Embryonic facial prominence (tissue), 1 donor: Measurements from ENCODE around the gene PCNP.
"Not testable (repeated sequence)": the region's sequence is repeated elsewhere in the genome, so short reads cannot be mapped to it uniquely, and the experiment has no call there.

Experiments used
- DNase-seq: peaks from one replicate; pipeline ENCODE4 v3.0.0-alpha.2; 2016; ENCODE audit errors: extremely low spot score

PCNP gene

DNA sequence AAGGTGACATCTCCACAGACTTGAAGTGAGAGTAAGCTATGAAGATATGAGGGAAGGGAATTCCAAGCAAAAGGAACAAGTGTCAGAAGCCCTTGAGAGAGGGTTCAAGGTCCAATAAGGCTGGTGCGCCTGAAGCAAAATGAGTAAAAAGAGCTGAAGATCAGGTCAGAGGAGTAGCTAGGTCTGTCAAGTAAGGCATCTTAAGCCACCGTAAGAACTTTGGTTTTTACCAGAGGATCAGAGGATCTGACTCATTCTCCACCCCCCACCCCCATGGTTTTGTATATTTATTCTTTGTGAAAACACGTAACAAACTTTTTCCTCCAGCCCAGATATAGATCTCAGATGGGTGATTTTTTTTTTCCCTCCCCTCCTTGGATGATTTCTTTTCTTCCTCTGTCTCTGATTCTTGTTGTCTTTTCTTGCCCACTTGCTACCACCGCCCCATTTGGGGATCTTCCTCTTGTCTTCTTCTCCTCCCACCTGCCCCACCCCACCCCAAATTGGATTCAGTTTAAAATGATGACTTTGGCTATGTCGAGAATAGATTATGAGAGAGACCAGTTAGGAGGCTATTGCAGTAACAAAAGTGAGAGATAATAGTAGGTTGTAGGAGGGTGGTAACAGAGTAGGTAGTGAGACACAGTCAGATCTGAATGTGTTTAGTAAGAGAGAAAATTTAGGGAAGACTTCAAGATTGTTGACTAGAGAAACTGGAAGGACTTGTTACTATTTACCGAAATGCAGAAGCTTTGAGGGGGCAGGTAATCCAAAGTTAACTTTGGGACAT is 6.3 kb upstream of the PCNP start:
- no peak for DNase-seq

DNA sequence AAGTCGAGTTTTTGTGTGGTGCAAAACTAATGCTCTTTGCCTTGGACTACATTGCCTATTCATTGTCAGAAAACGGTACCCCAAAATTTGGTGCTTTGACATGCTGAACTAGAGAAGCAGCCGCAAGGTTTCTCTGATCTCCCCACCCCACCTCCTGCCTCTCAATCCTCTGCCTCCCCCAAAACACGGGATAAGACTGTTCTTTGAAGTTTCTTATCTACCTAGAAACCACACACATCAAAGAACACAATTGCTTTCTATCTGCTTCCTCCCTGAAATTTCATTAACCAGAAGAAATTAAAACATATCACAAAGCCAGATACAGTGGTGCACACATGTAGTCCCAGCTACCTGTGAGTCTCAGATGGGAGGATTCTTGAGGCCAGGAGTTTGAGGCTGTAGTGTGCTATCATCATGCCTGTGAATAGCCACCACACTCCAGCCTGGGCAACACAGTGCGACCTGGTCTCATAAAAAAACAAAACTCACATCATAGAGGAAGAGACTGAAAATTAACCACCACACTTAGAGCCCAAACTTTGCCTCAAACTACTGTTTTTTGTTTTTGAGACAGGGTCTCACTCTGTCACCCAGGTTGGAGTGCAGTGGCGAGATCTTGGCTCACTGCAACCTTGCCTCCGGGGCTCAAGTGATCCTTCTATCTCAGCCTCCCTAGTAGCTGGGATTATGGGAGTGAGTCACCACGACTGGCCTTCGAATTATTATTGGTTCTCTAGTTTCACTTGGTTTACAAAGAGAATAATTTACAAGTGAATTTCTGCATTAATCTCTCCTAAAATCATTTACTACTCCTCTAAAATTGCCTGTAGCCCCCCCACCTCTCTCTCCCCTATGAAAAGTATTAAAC is 2.7 kb upstream of the PCNP start:
- no peak for DNase-seq

DNA sequence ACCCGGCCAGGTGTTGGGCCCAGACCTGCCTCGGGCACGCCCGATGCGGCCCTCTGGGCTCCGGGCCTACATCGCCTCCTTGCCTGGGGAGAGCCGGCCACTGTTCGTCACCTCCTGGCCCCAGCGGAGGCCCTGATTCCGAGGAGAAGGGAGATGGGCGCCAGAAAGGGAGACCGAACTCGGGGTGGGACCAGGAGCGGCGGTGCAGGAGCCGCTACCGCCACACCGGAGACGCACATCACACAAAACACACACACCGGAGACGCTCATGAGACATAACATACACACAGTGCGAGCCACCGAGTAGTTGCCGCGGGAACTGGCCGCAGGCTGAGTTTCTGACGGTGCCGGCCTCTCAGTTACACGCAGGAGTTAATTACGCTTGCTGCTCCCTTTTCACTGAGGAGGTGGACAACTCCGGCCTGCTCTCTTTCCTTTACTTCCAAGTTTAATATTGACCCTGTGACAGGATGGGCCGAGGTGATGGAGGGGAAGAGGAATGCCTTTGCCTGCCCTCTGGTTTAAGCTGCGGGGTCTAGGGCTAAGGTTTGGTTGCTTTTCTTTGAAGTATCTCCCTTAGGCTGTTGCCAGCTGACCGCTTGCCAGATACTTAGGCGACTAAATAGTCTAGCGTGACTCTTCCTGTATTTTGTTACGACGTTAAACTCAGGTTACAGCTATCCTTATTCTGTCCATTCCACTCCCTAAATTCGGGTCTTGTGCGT is 570 bp downstream of the PCNP start:
- peak; percentile 20 for DNase-seq

DNA sequence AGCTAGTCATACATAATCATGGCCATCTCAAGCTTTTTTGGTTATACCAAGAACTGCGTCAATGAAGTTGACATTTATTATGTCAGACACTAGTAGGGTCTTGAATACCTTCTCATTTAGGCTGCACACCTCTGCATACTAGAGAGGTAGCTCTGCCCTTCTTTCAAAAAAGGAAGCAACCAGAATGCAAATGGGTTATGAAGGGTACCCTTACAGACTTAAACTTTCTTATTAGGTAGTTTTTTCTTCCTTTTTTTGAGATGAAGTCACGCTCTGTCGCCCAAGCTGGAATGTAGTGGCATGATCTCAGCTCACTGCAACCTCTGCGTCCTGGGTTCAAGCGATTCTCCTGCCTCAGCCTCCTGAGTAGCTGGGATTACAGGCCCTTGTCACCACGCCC is 3.3 kb downstream of the PCNP start:
- no peak for DNase-seq

DNA sequence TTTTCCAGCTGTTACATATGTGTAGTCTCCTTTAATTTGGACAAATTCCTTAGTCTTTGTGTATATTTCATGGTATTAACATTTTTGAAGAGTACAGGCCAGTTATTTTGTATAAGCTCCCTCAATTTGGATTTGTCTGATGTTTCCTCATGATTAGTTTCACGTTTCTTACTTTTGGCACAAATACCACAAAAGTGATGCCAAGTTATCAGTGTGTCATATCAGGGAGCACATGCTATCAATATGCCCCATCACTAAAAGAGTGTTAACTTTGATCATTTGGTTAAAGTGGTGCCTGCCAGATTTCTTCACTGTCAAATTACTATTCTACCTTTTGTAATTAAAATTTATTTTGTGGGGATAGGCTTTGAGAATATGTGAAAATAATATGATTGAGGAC is 14.6 kb downstream of the PCNP start:
- DNase-seq, result no peak

DNA sequence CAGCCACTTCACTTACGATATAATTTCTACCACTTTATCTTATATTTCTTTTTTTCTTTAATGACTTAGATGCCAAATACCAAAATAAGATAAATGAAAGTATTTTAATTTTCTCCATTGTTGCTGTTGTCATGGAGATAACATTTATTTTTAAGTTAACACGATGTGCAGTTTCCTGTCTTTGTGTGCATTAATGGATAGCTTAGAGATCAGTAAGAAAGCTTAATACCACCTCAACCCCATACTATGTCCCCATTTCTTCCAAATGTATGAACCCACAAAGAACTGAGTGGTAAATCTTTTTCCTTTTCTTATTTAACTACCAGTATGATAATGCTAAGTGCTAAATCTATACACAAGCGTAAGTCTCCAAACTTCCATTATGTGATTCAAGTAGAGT is 17.1 kb downstream of the PCNP start:
- no peak for DNase-seq

DNA sequence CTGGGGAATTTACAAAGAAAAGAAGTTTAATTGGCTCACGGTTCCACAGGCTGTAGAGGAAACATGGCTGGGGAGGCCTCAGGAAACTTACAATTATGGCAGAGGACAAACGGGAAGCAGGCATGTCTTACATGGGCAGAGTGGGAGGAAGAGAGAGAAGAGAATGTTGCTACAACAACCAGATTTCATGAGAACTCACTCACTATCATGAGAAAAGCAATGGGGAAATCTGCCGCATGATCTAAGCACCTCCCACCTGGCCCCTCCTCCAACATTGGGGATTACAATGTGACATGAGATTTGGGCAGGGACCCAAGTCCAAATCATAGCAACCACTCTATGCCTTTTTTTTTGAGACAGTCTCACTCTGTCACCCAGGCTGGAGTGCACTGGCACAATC is 28.8 kb downstream of the PCNP start:
- DNase-seq, result no peak

DNA sequence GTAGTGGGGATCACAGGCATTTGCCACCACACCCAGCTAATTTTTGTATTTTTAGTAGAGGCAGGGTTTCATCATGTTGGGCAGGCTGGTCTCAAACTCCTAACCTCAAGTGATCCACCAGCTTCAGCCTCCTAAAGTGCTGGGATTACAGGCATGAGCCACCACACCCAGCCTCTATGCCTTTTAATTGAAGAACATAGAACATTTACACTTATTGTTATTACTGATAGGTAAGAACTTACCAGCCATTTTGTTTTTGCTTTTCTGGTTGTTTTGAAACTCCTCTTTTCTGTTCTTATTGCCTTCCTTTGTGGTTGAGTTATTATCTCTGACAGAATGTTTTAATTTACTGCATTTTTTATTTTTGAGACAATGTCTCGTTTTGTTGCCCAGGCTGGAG is 29.2 kb downstream of the PCNP start:
- no peak for DNase-seq

DNA sequence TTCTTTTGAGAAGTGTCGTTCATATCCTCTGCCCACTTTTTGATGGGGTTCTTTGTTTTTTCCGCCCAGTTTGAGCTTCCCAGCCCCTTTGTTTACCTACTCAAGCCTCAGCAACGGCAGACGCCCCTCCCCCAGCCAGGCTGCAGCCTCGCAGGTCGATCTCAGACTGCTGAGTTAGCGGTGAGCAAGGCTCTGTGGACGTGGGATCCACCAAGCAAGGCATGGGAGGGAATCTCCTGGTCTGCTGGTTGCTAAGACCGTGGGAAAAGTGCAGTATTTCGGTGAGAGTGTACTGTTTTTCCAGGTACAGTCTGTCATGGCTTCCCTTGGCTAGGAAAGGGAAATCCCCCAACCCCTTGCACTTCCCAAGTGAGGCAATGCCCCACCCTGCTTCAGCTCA is 31.4 kb downstream of the PCNP start:
- not testable (repeated sequence) for DNase-seq

DNA sequence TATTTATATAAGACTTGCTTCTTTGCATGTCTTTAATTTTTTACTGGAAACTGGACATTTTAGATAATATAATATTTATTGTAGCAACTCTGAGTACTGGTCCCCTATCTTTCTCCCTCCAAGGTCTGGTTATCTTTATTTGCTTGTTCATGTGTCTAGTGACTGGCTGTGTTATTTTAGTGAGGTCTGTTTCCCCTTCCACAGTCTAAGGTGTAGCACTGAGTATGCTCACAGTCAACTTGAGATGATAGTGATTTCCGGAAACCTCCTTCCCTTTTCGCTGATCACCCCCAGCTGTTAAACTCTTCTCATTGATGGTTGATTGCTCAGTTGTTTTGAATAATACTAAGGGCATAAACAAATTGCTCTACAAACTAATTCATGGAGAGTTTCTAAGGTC is 37.0 kb downstream of the PCNP start:
- DNase-seq, result no peak

DNA sequence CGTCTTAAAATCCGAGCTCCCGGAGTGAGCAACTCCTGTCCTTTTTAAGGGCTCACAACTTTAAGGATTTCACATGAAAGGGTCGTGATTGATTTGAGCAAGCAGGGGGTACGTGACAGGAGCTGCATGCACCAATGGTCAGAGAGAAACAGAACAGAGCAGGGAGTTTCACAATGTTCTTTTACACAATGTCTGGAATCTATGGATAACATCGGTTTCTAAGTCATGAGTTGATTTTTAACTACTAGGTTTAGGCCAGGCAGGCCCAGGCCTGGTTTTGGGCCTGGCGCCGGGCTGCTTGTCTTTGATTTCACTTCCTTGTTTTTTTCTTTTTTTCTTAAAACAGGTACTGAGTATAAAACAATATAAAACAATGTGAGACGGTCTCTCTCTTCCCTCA is 39.0 kb downstream of the PCNP start:
- not testable (repeated sequence) for DNase-seq

DNA sequence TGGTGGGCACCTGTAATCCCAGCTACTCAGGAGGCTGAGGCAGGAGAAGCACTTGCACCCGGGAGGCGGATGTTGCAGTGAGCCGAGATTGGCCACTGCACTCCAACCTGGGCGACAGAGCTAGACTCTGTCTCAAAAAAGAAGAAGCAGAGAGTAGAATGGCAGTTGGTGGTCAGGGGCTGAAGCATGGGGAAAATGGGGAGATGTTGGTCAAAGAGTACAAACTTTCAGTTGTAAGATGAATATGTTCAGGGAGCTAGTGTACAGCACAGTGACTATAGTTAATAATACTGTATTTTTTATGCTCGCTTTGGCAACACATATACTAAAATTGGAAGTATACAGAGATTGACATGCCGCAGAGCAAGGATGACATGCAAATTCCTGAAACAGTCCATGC is 41.5 kb downstream of the PCNP start:
- no peak for DNase-seq

DNA sequence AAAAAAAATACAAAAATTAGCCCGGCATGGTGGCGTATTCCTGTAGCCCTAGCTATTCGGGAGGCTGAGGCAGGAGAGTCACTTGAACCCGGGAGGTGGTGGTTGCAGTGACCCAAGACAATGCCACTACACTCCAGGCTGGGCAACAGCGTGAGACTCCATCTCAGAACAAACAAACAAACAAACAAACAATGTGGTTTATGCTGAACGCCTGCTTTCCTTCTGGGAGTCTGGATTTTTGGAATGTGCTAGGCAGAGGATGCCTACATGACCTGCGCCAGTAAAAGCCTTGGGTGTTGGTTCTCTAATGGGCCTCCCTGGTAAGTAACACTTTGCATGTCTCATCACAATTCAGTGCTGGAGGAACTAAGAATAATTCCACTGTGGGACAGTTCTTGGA is 43.5 kb downstream of the PCNP start:
- no peak for DNase-seq

DNA sequence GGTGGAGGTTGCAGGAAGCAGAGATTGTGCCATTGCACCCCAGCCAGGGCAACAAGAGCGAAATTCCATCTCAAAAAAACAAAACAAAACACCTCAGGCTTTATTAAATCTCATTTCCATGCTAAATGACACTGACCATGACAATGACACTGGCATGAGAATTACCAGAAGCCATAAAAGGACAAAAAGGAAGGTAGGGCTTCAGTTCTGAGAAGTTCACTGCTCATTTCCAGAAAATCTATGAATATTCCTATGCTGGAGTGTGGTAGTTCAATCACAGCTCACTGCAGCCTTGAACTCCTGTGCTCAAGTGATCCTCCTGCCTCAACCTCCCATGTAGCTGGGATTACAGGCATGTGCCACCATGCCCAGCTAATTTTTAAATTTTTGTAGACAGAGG is 44.7 kb downstream of the PCNP start:
- no peak for DNase-seq

DNA sequence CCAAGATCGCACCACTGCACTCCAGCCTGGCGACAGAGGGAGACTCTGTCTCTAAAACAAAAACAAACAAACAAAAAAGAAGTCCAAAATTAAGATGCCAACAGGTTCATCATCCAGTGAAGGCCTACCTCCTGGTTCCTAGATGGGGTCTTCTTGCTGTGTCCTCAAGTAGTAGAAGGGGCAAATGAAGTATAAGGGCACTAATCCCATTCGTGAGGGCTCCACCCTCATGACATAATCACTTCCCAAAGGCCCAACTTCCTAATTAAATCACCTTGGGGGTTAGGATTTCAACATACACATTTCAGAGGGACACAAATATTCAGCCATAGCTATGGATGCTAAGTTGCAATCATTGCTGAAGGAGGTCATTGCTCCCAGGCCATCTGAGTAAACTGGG is 45.8 kb downstream of the PCNP start:
- DNase-seq, result no peak

DNA sequence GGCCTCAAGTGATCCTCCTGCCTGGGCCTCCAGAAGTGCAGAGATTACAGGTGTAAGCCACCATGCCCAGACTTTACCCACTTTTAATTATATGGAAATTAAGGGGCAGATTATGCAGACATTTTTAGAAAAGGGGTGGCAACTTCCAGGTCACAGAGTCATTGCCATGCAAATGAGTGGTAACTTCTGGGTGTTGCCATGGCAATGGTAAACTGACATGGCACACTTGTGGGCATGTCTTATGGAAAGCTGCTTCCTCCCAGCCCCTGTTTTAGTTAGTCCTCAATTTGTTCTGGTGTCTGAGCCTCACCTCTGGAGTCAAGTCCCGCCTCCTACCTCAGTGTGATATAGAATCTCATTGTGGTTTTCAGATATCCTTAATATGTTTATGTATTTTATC is 49.7 kb downstream of the PCNP start:
- DNase-seq, result no peak

DNA sequence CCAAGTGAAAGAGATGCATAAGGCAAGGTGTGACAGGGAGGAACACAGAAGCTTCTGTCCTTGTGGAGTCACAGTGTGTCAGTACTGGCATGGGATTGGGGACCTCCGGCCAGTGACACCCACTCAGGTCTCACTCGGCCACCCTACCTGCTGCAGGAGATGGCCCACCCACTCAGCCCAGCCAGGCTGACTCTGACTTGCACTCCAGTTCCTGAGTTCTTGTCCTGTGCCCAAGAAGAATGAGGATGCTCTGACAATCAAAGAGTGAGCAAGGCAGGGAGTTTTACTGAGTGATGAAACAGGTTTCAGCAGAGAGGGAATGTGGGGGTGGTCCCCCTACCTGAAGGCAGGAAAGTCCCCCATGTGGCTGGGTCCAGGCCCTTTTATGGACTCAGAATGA is 50.9 kb downstream of the PCNP start:
- DNase-seq, result no peak

DNA sequence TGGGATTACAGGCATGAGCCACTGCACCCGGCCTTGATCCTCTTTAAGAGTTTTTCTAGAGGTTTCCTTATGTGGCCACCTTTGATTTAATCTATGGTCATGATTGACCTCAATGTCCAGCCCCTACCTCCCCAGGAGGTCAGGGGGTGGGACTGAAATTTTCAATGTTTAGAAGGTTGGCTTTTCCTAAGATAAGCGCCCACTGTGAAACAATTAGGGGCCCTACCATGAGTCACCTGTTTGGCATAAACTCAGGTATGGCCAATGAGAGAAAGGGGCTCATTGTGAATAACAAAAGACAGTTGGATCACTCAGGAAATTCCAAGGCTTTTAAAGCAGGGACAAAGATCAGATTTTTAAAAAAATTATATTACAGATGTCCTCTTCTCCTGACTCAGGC is 51.9 kb downstream of the PCNP start:
- DNase-seq, result no peak

DNA sequence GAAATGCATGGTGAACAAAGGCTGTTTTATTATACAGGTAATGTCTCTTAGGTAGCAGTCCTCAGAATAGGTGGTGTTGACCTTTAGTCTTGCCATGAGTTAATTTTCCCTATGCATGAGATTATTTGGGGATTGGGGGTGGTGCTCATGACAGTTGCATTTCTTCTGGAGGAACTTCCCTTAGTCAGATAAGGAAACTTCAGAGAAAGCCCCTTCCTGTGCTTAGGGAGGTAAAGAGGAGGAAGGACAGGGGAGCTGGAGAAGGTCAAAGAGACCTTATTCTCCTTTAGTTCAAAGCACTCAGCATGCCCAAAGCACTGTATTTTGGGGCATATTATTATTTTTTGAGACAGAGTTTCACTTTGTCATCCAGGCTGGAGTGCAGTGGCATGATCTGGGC is 55.2 kb downstream of the PCNP start:
- DNase-seq, result no peak

DNA sequence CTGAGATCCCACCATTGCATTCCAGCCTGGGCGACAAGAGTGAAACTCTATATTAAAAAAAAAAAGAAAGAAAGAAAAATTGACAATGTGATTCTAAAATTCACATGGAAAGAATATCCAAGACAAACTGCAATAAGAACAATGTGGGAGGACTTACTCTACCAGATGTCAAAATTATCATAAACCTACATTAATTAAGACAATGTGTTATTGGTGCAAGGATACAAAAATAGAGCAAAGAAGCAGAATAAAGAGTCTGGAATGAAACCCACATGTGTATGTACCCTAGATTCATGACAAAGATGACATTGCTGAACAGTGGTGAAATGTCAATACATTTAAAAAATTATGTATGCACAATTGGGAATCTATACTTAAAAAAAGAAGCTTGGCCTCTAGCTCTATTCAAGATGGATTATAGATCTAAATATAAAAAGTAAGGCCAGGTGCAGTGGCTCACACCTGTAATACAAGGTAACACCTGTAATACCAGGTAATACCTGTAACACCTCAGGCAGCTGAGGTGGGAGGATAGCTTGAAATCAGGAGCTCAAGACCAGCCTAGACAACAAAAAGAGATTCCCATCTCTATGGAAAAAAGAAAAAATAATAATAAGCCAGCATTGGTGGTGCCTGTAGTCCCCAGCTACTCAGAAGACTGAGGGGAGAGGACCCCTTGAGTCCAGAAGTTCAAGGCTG is 57.3 kb downstream of the PCNP start:
- DNase-seq, result no peak

DNA sequence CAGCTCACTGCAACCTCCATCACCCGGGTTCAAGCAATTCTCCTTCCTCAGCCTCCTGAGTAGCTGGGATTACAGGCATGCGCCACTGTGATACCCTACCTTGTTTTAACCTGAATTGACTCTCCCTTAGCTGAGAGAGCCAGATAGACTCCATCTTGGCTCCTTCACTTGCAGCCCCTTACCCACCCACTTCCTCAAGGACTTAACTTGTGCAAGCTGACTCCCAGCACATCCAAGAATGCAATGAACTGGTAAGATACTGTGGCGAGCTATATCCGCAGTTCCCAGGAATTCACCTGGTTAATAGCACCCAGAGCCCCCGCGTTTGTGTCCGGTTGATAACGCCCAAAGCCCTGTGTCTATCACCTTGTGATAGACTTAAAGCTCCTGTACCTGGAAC is 58.0 kb downstream of the PCNP start:
- DNase-seq, result not testable (repeated sequence)

DNA sequence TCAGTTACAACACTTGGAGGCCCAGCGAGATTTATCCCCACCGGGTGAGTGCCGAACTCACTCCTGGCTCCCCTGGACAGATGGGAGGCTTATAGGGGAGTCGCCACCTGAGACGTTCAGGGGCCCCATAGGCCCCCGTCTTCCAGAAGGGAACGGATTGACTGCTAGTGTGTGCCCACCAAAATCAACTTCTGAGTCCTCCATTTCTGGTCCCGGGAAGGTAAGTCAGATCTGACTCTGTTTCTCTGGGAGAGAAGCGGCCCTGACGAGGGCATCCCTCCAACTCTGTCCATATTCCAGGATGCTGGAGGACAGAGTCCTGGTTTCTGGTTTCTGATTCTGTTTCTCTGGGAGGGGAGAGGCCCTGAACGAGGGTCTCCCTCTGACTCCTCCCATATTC is 58.6 kb downstream of the PCNP start:
- DNase-seq, result no peak
